GM12878 (cell line): ENCODE results near the gene FAM210A.

ENCODE experiments used
- BCL11A ChIP-seq: IDR thresholded peaks from 2 replicates; pipeline ENCODE4 v1.6.1; 2011; ENCODE audit warnings: low read depth, low read length
- BRCA1 ChIP-seq: IDR thresholded peaks from 2 replicates; pipeline ENCODE4 v1.6.1; 2011; ENCODE audit warnings: low read depth, low read length, improper control_type of control experiment
- CTCF ChIP-seq, 3 experiments: IDR thresholded peaks in 2 of 3; conservative IDR thresholded peaks in 1 of 3; 2 replicates each; pipeline ENCODE4 v1.5.1; 2011; ENCODE audit warnings: low read depth in 3 of 3, low read length in 3 of 3, mild to moderate bottlenecking in 3 of 3, control low read depth in 2 of 3, moderate library complexity in 2 of 3, inconsistent platforms in 1 of 3, mixed read lengths in 1 of 3; ENCODE audit not compliant: control insufficient read depth in 2 of 3, insufficient read depth in 1 of 3; ENCODE audit errors: extremely low read depth in 1 of 3
- E2F4 ChIP-seq: IDR thresholded peaks from 2 replicates; pipeline ENCODE4 v1.6.1; 2012; ENCODE audit warnings: low read depth, low read length, improper control_type of control experiment
- E2F8 ChIP-seq: fragments of 450-650 bp; IDR thresholded peaks from 2 replicates; pipeline ENCODE4 v1.6.1; 2018; ENCODE audit warnings: mild to moderate bottlenecking, low read depth, moderate library complexity; ENCODE audit not compliant: partially characterized antibody
- ELK1 ChIP-seq: IDR thresholded peaks from 2 replicates; pipeline ENCODE4 v1.6.1; 2012; ENCODE audit warnings: low read depth, low read length, improper control_type of control experiment
- MTA3 ChIP-seq: IDR thresholded peaks from 2 replicates; pipeline ENCODE4 v1.6.1; 2012; ENCODE audit warnings: low read length, inconsistent platforms, borderline replicate concordance
- NR2C2 ChIP-seq: IDR thresholded peaks from 2 replicates; pipeline ENCODE4 v1.6.1; 2011; ENCODE audit warnings: borderline replicate concordance, low read depth; ENCODE audit not compliant: control insufficient read depth, insufficient read length
- PAX8 ChIP-seq: fragments of 450-650 bp; IDR thresholded peaks from 2 replicates; pipeline ENCODE4 v1.6.1; 2017; ENCODE audit warnings: mild to moderate bottlenecking, moderate library complexity
- POLR2A ChIP-seq: IDR thresholded peaks from 2 replicates; pipeline ENCODE4 v1.6.1; 2011; ENCODE audit warnings: low read depth, mild to moderate bottlenecking, low read length
- POLR2AphosphoS2 ChIP-seq: IDR thresholded peaks from 2 replicates; pipeline ENCODE4 v1.6.1; 2011; ENCODE audit warnings: low read depth, mild to moderate bottlenecking, low read length, improper control_type of control experiment, moderate library complexity
- SMC3 ChIP-seq: IDR thresholded peaks from 2 replicates; pipeline ENCODE4 v1.6.1; 2011; ENCODE audit warnings: low read length, improper control_type of control experiment, borderline replicate concordance
- TAF1 ChIP-seq: IDR thresholded peaks from 2 replicates; pipeline ENCODE4 v1.6.1; 2011; ENCODE audit warnings: mild to moderate bottlenecking, low read depth, low read length, borderline replicate concordance
- ZNF274 ChIP-seq: IDR thresholded peaks from one replicate; pipeline ENCODE4 v1.8.0; 2011; ENCODE audit not compliant: insufficient read length, insufficient read depth

GRCh38 chr18:13635046-13635445 is 91.3 kb downstream of the FAM210A start:
- TF ChIP-seq CTCF (IDR thresholded peaks at IDR 0.05 in 2 of 3, conservative IDR thresholded peaks at IDR 0.05 in 1 of 3; ENCODE audit: control insufficient read depth in 2 of 3, extremely low read depth in 1 of 3, insufficient read depth in 1 of 3, low read depth in 3 of 3, low read length in 3 of 3), result no peak
- no peak for TF ChIP-seq SMC3
- TF ChIP-seq POLR2A, result no peak
- no peak for TF ChIP-seq E2F8
- no peak for TF ChIP-seq PAX8
- no peak for TF ChIP-seq TAF1
- no peak for TF ChIP-seq POLR2AphosphoS2
- TF ChIP-seq ELK1, result no peak
- no peak for TF ChIP-seq BCL11A
- no peak for TF ChIP-seq MTA3
- no peak for TF ChIP-seq BRCA1
- no peak for TF ChIP-seq ZNF274
- no peak for TF ChIP-seq E2F4
- no peak for TF ChIP-seq NR2C2
